Spleen (tissue), 11 donors: ENCODE data around the gene ZNF487. TPM values are rescaled to one million over a fixed set of nuclear protein-coding genes. Genes with fewer than 3 reads are reported as not detected.
A peak's percentile ranks its signal among the peaks of the same experiment; 100 is the strongest.

Source experiments
- DNase-seq: peaks from one replicate; pipeline ENCODE4 v3.0.0-alpha.2; 2020
- H3K27ac ChIP-seq, 8 donors: fragments of 200-600 bp; sonication (generic) in 7 of 8; 1 replicate in 4 of 8; 2 replicates in 4 of 8; pipeline versions ENCODE4 v1.5.0 to v1.8.0; 2016 to 2021; ENCODE audit warnings: inconsistent platforms in 4 of 8, mild to moderate bottlenecking in 4 of 8, moderate library complexity in 1 of 8
- H3K27me3 ChIP-seq, 7 donors: fragments of 200-600 bp; sonication (generic) in 6 of 7; replicated peaks in 1 of 7; 1 replicate in 4 of 7; 2 replicates in 3 of 7; pipeline versions ENCODE4 v1.5.0 to v1.8.0; 2016 to 2021; ENCODE audit warnings: inconsistent platforms in 3 of 7, mild to moderate bottlenecking in 1 of 7
- H3K36me3 ChIP-seq, 6 donors: fragments of 200-600 bp; sonication (generic) in 5 of 6; 1 replicate in 4 of 6; 2 replicates in 2 of 6; pipeline versions ENCODE4 v1.5.0 to v1.8.0; 2016 to 2021; ENCODE audit warnings: inconsistent platforms in 2 of 6
- H3K4me1 ChIP-seq, 6 donors: fragments of 200-600 bp; sonication (generic) in 5 of 6; 1 replicate in 3 of 6; 2 replicates in 3 of 6; pipeline versions ENCODE4 v1.5.0 to v1.8.0; 2016 to 2021; ENCODE audit warnings: inconsistent platforms in 3 of 6
- H3K4me3 ChIP-seq, 8 donors: fragments of 200-600 bp; sonication (generic) in 7 of 8; 1 replicate in 4 of 8; 2 replicates in 4 of 8; pipeline versions ENCODE4 v1.5.0 to v1.8.0; 2016 to 2021; ENCODE audit warnings: inconsistent platforms in 4 of 8, mild to moderate bottlenecking in 4 of 8, moderate library complexity in 2 of 8
- H3K9me3 ChIP-seq, 8 donors: fragments of 200-600 bp; sonication (generic) in 7 of 8; 1 replicate in 4 of 8; 2 replicates in 4 of 8; pipeline versions ENCODE4 v1.5.0 to v1.8.0; 2016 to 2021; ENCODE audit warnings: inconsistent platforms in 4 of 8
- POLR2A ChIP-seq, 3 donors: fragments of 450-650 bp; IDR thresholded peaks; one replicate each; pipeline ENCODE4 v1.5.1; 2017; ENCODE audit warnings: antibody characterized with exemption in 3 of 3, mild to moderate bottlenecking in 1 of 3
- POLR2AphosphoS5 ChIP-seq, 3 donors: sonication (generic); formaldehyde crosslinking; IDR thresholded peaks; one replicate each; pipeline ENCODE4 v1.5.1; 2017; ENCODE audit warnings: antibody characterized with exemption in 3 of 3
- WGBS, 5 donors: extraction: QIAGEN DNeasy Blood & Tissue Kit in 3 of 5; methylation state at CpG; one replicate each; pipeline versions ENCODE4 v1.1.5 to v1.1.7; 2013 to 2018; 5-methylcytosine and 5-hydroxymethylcytosine counted together
- intact Hi-C: fragments of 100-400 bp; cut with DNase I; formaldehyde crosslinking; loops from one replicate; pipeline ENCODE4 v1.15.0; 2023; ENCODE audit warnings: low total_unique reads
- polyA plus RNA-seq, 3 donors: library from polyadenylated mRNA; stranded (reverse); fragments of 200-250 nt; gene quantifications; one replicate each; pipeline ENCODE4 v1.2.1, GENCODE V29; 2013
- total RNA-seq, 7 donors: library from RNA; depleted of rRNA in 3 of 7; stranded (reverse); fragments of >200 nt in 3 of 7; fragmentation: NEBNext Ultra II Directional in 4 of 7; extraction: Animal tissue kit (Norgen Biotek cat#: 25700) in 4 of 7; gene quantifications; one replicate each; pipeline versions ENCODE4 v1.1.0 to v1.2.1, GENCODE V29; 2016 to 2021
- TF ChIP-seq, protein P1 (sequence below), 11 experiments: fragments of 200-600 bp in 7 of 11; fragments of 450-650 bp in 4 of 11; sonication (generic) in 4 of 11; IDR thresholded peaks in 8 of 11; conservative IDR thresholded peaks in 3 of 11; 1 replicate in 7 of 11; 2 replicates in 4 of 11; pipeline versions ENCODE4 v1.4.0 to v1.8.0; 2016 to 2021; ENCODE audit warnings: antibody characterized with exemption in 11 of 11, inconsistent platforms in 4 of 11, mild to moderate bottlenecking in 1 of 11
- donor health status: healthy with polysubstance abuse.
- donor health status: DM: no; HTN: no; CAD: no; lungs with moderate emphysema.
- donor health status: DM: no; HTN: no; CAD: no.
- donor health status: Bipolar disorder and iron deficiency.
- donor health status: healthy.
- donor health status: DM: no; HTN: no; CAD: no.
- donor health status: DM: yes; HTN: yes; CAD: no.

Gene ZNF487
- total and polyA plus RNA-seq, 10 donors: 4.9 to 12.1 (median 7.4) TPM

DNA sequence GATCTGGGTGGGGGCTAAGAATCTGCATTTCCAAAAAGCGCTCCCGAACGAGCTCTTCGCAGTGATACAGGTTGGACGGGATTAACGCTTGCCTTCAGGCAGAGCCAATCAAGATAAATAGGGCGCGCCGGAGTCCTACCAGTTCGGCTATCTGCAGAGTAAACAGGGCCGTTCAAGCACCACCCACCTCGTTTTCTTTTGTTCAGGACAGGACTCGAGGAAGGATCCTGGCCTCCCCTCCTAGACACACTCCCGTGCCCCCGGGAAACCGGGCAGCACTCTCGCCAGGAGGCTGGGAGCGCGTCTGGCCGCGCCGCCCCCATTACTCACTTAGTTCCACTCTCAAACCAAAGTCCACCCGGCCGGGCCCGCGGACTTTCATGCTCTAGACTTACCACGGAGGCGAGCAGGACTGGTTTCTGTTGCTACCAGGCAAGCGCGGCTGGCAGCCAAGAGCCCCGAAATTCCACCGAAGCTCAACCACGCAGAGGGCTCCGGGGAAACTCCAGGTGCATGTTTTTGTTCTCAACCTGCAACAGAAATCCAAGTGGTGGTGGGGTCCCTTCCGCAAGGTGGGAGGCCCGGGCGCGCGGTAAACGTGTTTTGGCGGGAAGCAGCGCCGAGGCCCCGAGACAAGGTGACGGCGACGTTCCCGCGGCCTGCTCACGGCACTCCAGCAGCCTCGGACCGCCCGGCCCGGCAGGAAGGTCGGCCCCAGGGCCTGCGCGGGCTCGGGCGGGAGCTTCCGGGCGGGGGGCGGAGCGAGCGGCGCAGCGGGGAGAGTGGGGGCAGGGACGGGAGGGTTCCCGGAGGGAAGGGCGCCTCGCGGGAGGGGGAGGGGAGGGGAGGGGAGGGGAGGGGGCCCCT lies 40.6 kb upstream of the ZNF487 start:
- H3K36me3 ChIP-seq: peaks cover 0 to 61% (median 36%) of the 10 kb centered on the region in 6 donors
- TF ChIP-seq POLR2AphosphoS5 (IDR thresholded peaks at IDR 0.05) (peak in 2 of 3 donors; percentile 37 to 54), POLR2A (IDR thresholded peaks at IDR 0.05) (no peak)
- H3K27me3 ChIP-seq: no peaks in the 10 kb centered on the region
- 10 to 23% (median 16%) methylated on average over 28 to 71 of the region's 71 CpGs for WGBS, 5 donors
- H3K4me3 ChIP-seq: peak overlapping the region; percentile 60 to 79 (median 72)
- DNase-seq: peak; percentile 95
- peak overlapping the region; percentile 86 to 100 (median 98) for H3K27ac ChIP-seq
- intact Hi-C loops: no loop called here
- H3K4me1 ChIP-seq: peaks cover 56 to 95% (median 90%) of the 10 kb centered on the region in 6 donors
- H3K9me3 ChIP-seq: no peaks in the 10 kb centered on the region

DNA sequence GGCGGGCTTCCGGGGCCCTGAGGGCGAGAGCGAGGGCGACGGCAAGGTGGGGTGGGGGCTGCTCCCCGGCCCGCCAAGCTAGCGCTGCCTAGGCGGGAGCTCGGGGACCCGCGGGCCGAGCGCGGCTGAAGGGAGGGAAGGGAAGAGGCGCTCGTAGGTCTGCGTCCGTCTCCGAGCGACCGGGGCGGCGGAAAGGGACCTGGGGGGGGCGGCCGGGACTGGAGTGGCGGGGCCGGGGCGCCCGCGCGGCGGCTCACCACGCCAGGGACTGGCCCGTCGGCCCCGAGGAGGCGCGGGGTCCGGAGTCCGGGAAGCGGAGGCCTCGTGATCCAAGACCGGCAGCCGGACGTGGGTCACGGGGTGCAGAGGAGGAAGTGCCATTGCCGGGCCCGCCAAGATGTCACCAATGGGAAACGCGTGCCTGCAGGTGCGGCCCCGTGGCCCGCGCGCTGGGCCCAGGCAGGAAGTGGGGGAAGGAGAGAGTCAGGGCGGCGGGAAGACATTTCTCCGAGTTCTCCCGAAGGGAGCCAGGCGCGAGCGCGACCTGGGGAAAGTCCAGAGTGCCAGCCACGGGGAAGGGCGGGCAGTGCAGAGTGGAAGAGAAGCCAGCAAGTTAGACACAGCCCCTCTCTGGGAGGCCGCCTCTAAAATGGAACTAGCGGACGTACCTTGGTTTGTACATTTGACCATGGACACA lies 39.8 kb upstream of the ZNF487 start:
- 0 to 2% (median 1%) methylated on average over 51 to 70 of the region's 70 CpGs for WGBS, 5 donors
- intact Hi-C loops: no loop called here

DNA sequence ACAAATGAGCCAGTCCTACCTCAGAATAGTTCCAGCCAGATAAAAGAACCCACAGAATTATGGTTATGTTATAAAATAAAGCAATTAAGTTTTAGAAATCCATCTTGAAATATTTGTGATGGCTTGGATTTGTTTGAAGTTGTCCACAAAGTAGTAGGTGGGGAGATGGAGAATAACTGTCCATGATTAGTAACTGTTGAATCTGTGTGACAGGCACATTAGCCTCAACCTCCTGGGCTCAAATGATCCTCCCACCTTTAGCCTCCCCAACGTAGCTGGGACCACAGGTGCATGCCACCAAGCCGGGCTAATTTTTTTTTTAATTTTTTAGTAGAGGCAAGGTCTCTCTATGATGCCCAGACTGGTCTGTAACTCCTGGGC lies 38.0 kb upstream of the ZNF487 start:
- 23 to 57% (median 43%) methylated on average over 2 of the region's 2 CpGs for WGBS, 5 donors
- peaks cover 57 to 95% (median 91%) of the 10 kb centered on the region in 6 donors for H3K4me1 ChIP-seq
- no peaks in the 10 kb centered on the region for H3K27me3 ChIP-seq
- H3K9me3 ChIP-seq: no peaks in the 10 kb centered on the region
- intact Hi-C loops: no loop called here
- DNase-seq: no peak
- H3K4me3 ChIP-seq: no peak overlapping the region
- TF ChIP-seq, protein P1, sequence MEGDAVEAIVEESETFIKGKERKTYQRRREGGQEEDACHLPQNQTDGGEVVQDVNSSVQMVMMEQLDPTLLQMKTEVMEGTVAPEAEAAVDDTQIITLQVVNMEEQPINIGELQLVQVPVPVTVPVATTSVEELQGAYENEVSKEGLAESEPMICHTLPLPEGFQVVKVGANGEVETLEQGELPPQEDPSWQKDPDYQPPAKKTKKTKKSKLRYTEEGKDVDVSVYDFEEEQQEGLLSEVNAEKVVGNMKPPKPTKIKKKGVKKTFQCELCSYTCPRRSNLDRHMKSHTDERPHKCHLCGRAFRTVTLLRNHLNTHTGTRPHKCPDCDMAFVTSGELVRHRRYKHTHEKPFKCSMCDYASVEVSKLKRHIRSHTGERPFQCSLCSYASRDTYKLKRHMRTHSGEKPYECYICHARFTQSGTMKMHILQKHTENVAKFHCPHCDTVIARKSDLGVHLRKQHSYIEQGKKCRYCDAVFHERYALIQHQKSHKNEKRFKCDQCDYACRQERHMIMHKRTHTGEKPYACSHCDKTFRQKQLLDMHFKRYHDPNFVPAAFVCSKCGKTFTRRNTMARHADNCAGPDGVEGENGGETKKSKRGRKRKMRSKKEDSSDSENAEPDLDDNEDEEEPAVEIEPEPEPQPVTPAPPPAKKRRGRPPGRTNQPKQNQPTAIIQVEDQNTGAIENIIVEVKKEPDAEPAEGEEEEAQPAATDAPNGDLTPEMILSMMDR (IDR thresholded peaks at IDR 0.05 in 8 of 11, conservative IDR thresholded peaks at IDR 0.05 in 3 of 11): no peak
- TF ChIP-seq POLR2AphosphoS5 (IDR thresholded peaks at IDR 0.05) (no peak), POLR2A (IDR thresholded peaks at IDR 0.05) (no peak)
- H3K36me3 ChIP-seq: peaks cover 0 to 52% (median 10%) of the 10 kb centered on the region in 6 donors
- H3K27ac ChIP-seq: peak overlapping the region; percentile 16 to 100 (median 98)

More for the DNA sequence above, 39.8 kb upstream of the ZNF487 start:
- no peaks in the 10 kb centered on the region for H3K27me3 ChIP-seq
- peaks cover 0 to 53% (median 28%) of the 10 kb centered on the region in 6 donors for H3K36me3 ChIP-seq
- TF ChIP-seq POLR2AphosphoS5 (IDR thresholded peaks at IDR 0.05) (peak; percentile 95 to 96 (median 95)), POLR2A (IDR thresholded peaks at IDR 0.05) (peak in 2 of 3 donors; percentile 39 to 57)
- TF ChIP-seq, protein P1 (IDR thresholded peaks at IDR 0.05 in 8 of 11, conservative IDR thresholded peaks at IDR 0.05 in 3 of 11): peak in 2 of 11 experiments; percentile 9 to 10
- H3K27ac ChIP-seq: peak overlapping the region; percentile 86 to 100 (median 98)
- peak; percentile 97 for DNase-seq
- H3K4me1 ChIP-seq: peaks cover 53 to 95% (median 90%) of the 10 kb centered on the region in 6 donors
- no peaks in the 10 kb centered on the region for H3K9me3 ChIP-seq
- H3K4me3 ChIP-seq: peak overlapping the region; percentile 60 to 79 (median 72)

DNA sequence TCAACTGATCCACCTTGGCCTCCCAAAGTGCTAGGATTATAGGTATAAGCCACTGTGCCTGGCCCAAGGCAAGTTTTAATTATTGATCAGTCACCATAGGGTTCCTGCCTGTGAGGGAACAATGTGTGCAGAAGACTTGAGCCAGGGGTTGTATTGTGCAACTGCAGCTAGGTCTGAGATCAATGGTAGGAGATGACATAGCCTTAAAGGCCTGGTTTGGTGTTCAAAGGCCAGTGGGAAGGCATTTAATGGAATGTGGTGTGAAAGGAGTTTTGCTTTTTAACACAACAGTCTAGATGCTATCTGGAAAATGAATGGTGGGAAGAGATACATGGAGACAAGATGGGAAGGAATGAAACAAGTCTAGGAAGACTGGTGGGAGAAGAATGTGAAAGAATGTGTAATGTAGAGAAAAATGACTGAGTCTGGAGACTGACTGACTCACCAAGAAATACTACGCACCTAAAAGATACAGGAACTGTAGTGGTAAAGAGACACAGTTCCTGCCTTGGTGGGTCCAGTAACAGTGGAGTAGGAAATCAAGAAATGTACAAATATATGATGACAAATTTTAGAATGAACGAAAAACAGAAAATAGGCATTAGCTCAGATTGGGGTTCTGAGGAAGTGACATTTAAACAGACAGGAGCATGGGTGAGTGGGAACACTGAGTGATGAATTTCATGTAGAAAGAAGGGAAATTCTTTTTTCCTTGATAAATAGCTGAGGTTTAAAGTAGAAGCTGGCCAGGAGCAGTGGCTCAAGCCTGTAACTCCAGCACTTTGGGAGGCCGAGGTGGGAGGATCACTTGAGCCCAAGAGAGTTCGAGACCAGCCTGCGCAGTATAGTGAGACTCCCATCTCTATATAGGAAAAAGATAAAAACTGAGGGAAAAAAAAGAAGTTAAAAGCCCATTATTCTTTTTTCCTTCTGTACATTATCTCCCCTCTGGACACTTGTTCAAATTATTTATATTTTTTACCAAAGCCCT lies 37.3 kb upstream of the ZNF487 start:
- H3K4me3 ChIP-seq: peak overlapping the region in 1 of 8 donors; percentile 13
- 66 to 81% (median 74%) methylated on average over 5 of the region's 5 CpGs for WGBS, 5 donors
- H3K27ac ChIP-seq: peak overlapping the region; percentile 16 to 100 (median 98)
- H3K36me3 ChIP-seq: peaks cover 0 to 47% (median 5%) of the 10 kb centered on the region in 6 donors
- H3K9me3 ChIP-seq: no peaks in the 10 kb centered on the region
- no peaks in the 10 kb centered on the region for H3K27me3 ChIP-seq
- no peak for DNase-seq
- intact Hi-C loops: no loop called here
- peaks cover 59 to 95% (median 91%) of the 10 kb centered on the region in 6 donors for H3K4me1 ChIP-seq
- TF ChIP-seq, protein P1 (IDR thresholded peaks at IDR 0.05 in 8 of 11, conservative IDR thresholded peaks at IDR 0.05 in 3 of 11): no peak
- TF ChIP-seq POLR2AphosphoS5 (IDR thresholded peaks at IDR 0.05) (no peak), POLR2A (IDR thresholded peaks at IDR 0.05) (no peak)
